ENCODE results near the gene AFAP1L2.

AFAP1L2 gene

GRCh38 chr10:114404171-114405010 is at the start of gene AFAP1L2:
TSS of gene AFAP1L2 (minus strand) at chr10:114404502. CDS start at chr10:114404455, 47 bp downstream.
- no peak for DNase-seq (ENCODE audit: low read depth in 2 of 2)

GRCh38 chr10:114453576-114453975 is 49.3 kb upstream of the AFAP1L2 start:
- DNase-seq (ENCODE audit: low read depth in 2 of 2): no peak

GRCh38 chr10:114448897-114449296 is 44.6 kb upstream of the AFAP1L2 start:
- no peak for DNase-seq (ENCODE audit: low read depth in 2 of 2)

- no peak for DNase-seq (ENCODE audit: low read depth in 2 of 2)
These were observed 41.0 kb upstream of the AFAP1L2 start for GRCh38 chr10:114445332-114445731.

- no peak for DNase-seq (ENCODE audit: low read depth in 2 of 2)
These were observed 40.5 kb upstream of the AFAP1L2 start for GRCh38 chr10:114444819-114445218.

GRCh38 chr10:114442091-114442630 is 37.9 kb upstream of the AFAP1L2 start:
- DNase-seq (ENCODE audit: low read depth in 2 of 2): no peak

- DNase-seq (ENCODE audit: low read depth in 2 of 2): no peak
These were observed 36.8 kb upstream of the AFAP1L2 start for GRCh38 chr10:114441107-114441506.

GRCh38 chr10:114437473-114438292 is 33.4 kb upstream of the AFAP1L2 start:
- DNase-seq (ENCODE audit: low read depth in 2 of 2): no peak

GRCh38 chr10:114436941-114437340 is 32.6 kb upstream of the AFAP1L2 start:
- DNase-seq (ENCODE audit: low read depth in 2 of 2): no peak

- no peak for DNase-seq (ENCODE audit: low read depth in 2 of 2)
These were observed 28.3 kb upstream of the AFAP1L2 start for GRCh38 chr10:114432566-114433093.

GRCh38 chr10:114431414-114432135 is 27.3 kb upstream of the AFAP1L2 start:
- DNase-seq (ENCODE audit: low read depth in 2 of 2): no peak

- DNase-seq (ENCODE audit: low read depth in 2 of 2): no peak
These were observed 26.5 kb upstream of the AFAP1L2 start for GRCh38 chr10:114430688-114431413.

- no peak for DNase-seq (ENCODE audit: low read depth in 2 of 2)
These were observed 25.5 kb upstream of the AFAP1L2 start for GRCh38 chr10:114429581-114430335.

GRCh38 chr10:114427124-114427852 is 23.0 kb upstream of the AFAP1L2 start:
- no peak for DNase-seq (ENCODE audit: low read depth in 2 of 2)

GRCh38 chr10:114426476-114426875 is 22.2 kb upstream of the AFAP1L2 start:
- DNase-seq (ENCODE audit: low read depth in 2 of 2): no peak

GRCh38 chr10:114420811-114421485 is 16.6 kb upstream of the AFAP1L2 start:
- DNase-seq (ENCODE audit: low read depth in 2 of 2): no peak

- no peak for DNase-seq (ENCODE audit: low read depth in 2 of 2)
These were observed 13.8 kb upstream of the AFAP1L2 start for GRCh38 chr10:114418109-114418508.

GRCh38 chr10:114412907-114413797 is 8.8 kb upstream of the AFAP1L2 start:
- no peak for DNase-seq (ENCODE audit: low read depth in 2 of 2)

Measured in activated CD4-positive, alpha-beta T cell treated with anti-CD3 and anti-CD28 coated beads for 24 hours (primary cell).